NCI-H524 (cell line): ENCODE results near the gene TMEM106B.

Experiments used
- DNase-seq, 2 experiments: peaks; one replicate each; lab custom pipeline; 2025; lab: John Stamatoyannopoulos, UW

The TMEM106B gene

GRCh38 chr7:12228024-12228423 lies 16.9 kb downstream of the TMEM106B start:
- DNase-seq = no peak

GRCh38 chr7:12229046-12229445 lies 18.0 kb downstream of the TMEM106B start:
- no peak for DNase-seq

DNA sequence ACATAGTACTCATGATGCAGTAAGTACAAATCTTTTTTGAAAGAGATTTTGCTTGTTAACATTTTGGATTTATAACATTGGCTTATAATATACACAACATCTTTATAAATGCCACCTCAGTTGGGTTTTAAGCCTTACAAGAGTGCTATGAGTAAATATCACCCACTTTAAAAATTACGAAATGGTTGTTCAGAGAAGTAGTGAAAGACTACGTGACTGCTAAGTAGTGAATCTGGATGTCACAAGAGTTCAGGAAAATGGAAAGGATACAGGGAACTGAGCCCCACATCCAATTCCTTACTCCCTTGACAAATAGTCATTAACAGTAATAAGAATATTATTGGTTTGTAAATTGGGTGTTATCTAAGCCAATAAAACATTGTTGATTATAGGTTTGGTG lies 20.0 kb downstream of the TMEM106B start:
- DNase-seq = no peak

DNA sequence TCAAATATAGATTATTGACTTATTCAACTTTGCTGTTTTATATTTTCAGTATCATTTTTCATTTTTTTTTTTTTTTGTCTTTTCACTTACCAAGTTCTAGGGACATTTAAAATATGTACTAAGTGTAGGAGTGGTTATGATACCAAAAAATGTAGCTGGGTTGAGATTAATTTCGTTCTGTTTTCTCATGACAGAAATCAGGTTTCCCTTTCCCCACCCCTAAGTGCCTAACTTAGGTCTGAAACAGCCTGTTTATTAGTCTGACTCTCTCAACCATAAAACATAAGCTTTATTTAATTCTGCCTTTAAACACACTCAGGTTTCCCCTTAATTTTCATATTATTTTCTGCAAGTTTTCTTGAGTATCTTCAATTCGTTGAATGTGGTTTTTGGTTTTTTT lies 22.1 kb downstream of the TMEM106B start:
- no peak for DNase-seq

- DNase-seq = no peak
These were observed 23.3 kb downstream of the TMEM106B start for GRCh38 chr7:12234334-12234865.

DNA sequence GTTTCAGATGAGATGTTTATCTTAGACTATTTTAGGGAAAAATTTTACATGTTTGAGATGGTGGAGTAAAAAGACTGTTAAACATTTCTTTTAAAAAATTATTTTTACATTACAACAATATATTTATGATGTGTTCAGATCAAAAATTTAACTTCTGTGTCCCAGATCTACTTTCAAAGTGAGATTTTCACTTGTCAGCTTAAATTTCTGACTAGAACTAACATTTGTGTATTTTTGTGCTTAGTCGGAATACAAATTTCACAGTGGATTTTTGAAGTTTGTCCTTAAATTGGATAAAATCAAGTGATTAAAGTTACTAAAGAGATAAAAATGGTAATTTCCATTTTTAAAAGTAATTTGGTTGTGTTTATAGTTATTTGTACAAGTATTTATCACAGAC lies 24.9 kb downstream of the TMEM106B start:
- DNase-seq = no peak

DNA sequence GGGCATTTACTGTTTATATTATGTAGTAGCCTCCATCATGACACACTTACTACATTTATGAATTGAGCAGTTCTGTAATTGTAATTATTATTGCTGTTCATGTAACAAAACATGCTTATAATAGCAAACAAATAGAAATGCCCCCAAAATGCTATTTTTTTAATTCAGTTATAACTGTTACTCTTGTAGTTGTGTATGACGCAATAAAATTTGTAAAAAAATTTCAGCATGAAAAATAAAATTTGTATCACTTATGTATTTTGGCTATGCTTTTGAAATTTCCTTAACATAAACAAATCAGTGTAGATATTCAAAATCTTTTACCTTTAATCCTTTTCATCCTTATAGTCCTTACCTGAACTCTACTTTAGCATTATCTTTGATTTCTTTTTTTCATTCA lies 25.9 kb downstream of the TMEM106B start:
- DNase-seq = no peak

- no peak for DNase-seq
These were observed 28.7 kb downstream of the TMEM106B start for GRCh38 chr7:12239806-12240205.

DNA sequence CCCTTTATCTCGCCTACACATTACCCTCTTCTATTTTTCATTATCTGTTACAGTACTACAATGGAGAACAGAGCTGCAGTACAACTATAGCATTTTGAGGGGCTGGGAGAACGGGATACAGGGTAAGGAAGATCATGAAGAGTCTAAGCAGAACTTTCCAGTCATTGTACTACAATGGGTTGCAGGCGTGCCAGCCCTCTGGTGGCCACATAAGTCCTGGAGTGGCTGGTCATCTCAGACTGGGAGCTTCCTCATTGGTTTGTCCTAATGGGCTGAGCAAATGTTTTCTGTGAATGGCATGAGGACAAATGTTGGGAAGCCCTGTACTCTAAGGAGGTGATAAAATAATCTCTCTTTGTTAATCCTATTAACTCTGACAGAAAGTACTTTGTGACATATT lies 33.0 kb downstream of the TMEM106B start:
- peak; percentile 27 to 48 for DNase-seq

DNA sequence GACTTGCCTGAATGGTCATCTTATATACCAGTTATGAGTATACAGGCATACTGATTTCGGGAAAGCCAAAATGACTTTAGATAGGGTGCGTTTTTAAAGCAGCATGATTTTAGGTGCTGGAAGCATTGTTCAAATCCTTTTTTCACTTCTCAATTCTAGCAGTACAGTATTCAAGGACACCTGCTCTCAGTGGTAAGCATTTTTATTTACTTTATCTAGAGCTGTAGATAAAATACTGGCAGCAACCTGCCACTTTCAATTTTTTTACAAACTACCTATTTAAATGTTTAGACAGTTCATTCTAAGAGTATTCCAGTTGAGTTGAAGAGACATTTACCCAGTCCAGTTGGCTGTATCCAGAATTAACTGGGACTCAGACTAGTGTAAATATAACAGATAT lies 33.6 kb downstream of the TMEM106B start:
- no peak for DNase-seq

DNA sequence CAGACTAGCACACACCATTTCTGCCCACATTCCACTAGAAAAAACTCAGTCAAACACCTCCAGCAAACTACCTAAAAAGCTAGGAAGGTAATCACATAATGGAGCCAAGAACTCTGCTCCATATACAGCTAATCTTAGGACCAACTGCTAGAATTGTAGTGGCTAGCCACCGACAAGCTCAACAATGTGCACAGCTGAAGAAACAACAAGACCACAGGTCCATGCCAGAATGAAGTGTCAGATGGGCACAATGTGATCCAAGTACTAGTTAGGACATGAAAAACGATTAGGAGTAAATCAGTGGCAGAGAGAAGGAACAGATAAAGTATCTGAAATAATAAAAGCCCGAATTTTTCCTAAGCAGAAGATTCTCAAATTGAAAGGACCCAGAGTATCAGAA lies 38.6 kb downstream of the TMEM106B start:
- DNase-seq = no peak

DNA sequence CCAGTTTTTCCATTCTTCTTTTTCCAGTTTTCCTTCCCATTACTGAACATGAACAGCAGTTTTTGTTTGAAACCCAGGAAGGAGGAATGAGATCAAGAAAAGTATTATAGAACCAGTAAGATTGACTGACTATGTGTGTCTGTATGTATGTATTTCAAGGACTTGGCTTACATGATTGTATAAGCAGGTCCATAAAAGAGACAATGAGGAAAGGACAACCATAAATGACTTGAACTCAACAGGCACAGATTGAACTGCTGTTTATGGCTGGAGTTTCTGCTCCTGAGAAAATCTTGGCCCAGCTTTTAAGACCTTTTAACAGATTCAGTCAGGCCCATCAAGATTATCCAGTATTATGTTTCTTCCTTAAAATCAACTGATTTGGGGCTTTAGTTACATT lies 39.1 kb downstream of the TMEM106B start:
- no peak for DNase-seq

GRCh38 chr7:12256090-12256489 lies 45.0 kb downstream of the TMEM106B start:
- no peak for DNase-seq

- DNase-seq = no peak
These were observed 46.5 kb downstream of the TMEM106B start for GRCh38 chr7:12257582-12257981.

- no peak for DNase-seq
These were observed 47.0 kb downstream of the TMEM106B start for GRCh38 chr7:12258074-12258473.

DNA sequence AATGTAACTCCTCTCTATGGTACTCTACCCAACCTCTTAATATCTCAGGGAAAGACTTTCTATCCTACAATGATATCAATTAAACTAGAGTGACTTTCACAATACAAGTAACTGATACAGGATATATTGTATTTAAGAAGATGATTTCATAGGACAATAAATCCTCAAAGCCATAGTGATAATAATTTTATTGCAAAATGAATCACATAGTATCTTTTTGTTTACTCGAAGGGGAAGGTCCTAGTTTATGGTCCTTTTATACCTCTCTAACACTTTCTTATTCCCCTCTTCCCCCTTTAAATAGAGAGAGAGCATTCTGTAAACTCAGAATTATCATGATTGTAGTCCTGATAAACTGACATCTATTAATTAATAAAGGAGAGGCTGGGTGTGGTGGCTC lies 56.4 kb downstream of the TMEM106B start:
- DNase-seq = no peak

GRCh38 chr7:12269100-12269895 lies 58.2 kb downstream of the TMEM106B start:
- no peak for DNase-seq

GRCh38 chr7:12281038-12281437 lies 69.9 kb downstream of the TMEM106B start:
- no peak for DNase-seq

- no peak for DNase-seq
These were observed 76.8 kb downstream of the TMEM106B start for GRCh38 chr7:12287901-12288300.

GRCh38 chr7:12289996-12290395 lies 78.9 kb downstream of the TMEM106B start:
- DNase-seq = no peak

DNA sequence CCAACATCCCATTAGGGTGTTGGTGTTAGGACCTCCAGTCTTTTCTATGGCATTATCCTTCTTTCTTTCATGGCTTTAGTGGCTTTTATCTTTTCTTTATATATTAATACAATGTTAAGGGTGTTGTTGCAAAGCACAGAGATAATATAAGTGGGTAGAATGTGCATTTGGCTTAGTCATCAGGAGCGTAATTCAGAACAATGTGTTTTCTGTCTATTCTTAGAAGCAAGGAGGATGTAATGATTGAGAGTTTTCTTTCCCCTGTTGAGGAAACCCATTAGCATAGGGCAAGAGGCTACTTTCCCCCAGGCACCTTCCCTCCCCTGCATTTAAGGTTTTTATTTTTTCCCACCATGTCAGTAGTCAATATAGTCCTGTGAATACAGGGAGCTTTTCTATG lies 79.7 kb downstream of the TMEM106B start:
- no peak for DNase-seq

- peak in 1 of 2 experiments; percentile 3 for DNase-seq
These were observed 80.8 kb downstream of the TMEM106B start for GRCh38 chr7:12291870-12292269.
